ENCODE data around the gene RDH12.
"Not testable (repeated sequence)": the region's sequence is repeated elsewhere in the genome, so short reads cannot be mapped to it uniquely, and the experiment has no call there.

RDH12 gene

DNA sequence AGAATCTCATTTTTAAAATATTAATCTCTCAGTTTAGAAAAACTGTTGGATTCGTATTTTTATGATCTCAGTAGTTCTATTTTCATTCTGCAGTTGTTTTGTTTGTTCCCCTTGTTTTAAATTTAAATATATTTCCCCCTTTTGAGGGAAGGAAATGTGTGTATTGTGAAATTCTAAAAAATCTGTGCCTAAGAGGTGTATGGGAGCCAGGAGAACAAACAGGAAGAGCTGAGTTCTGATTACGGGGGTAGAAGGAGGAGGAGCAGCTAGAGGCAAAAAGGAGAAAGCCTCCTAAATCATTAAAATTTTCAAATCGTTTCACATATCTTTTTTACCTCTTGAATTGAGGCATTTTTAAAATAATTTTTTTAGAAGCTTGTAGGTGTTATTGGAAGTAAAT, 2.3 kb downstream of the RDH12 start:
- H3K4me3 ChIP-seq (ENCODE audit: low read depth, low read length), result no peak overlapping the region
- no peak for DNase-seq (ENCODE audit: low read depth)

DNA sequence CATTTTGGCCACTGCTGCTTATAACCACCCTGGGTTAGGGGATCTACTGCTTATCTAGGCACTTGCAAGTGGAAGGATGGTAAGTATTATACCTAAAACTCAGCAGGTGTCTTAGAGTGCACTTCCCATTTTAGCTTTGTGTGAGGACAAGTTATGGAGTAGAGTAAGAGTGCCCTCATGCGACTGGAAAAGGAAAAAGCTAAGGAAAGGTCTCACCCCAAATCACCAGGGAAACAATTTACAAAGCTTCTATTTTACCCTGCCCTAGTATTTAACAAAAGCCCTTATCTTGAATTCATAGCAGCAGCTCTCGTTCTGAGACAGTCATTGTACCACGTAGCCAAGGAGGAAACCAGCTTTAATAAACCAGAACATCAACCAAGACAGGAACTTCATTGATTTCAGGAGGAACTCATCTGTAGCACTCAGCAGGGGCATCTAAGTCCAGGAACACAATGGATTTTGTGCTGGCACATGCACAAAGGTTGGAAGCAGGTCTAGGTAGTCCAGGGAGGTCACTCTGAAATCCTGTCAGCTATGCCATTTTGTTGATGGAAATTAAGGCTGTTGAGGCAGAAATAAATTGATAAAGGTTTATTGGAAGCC, 2.9 kb downstream of the RDH12 start:
- no peak for DNase-seq (ENCODE audit: low read depth)

DNA sequence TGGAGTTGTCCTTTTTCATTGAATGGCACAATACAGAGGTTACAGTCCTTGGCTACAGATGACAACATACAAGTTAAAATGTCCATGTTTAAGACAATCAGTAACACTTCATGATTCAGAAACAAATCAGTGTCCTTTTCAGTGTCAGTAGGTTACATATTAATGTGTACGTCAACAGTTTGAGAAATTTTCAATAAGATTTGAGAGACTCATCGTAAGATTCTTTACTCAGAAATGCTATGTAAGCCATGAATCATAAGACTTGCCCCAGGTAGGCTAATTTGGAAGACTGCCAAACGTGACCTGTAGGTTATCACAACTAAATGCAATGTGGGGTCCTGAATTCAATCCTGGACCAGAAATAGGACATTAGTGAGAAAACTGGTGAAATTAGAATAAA, 3.5 kb downstream of the RDH12 start:
- no peak overlapping the region for H3K4me3 ChIP-seq (ENCODE audit: low read depth, low read length)
- DNase-seq (ENCODE audit: low read depth), result no peak

More for the DNA sequence above, 2.9 kb downstream of the RDH12 start:
- no peak overlapping the region for H3K4me3 ChIP-seq (ENCODE audit: low read depth, low read length)

DNA sequence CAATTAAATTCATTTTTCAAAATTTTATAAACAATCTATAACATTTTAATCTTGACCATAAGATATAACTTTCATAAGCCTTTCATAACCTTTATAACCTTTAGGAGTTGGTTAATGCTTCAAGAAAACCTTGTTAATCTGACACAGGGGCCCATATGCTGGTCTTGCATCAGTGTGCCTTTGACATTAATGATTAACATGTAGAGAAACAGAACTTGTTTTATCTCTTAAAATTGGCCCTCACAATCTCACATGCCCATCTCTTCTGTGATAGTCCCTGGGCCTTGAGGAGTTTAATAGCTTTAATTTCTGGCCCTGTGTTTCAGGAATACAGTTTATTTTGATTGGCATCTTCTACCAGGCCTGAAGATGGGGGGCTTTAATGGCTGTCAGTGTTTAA, 7.7 kb downstream of the RDH12 start:
- not testable (repeated sequence) for H3K4me3 ChIP-seq (ENCODE audit: low read depth, low read length); DNase-seq (ENCODE audit: low read depth)

DNA sequence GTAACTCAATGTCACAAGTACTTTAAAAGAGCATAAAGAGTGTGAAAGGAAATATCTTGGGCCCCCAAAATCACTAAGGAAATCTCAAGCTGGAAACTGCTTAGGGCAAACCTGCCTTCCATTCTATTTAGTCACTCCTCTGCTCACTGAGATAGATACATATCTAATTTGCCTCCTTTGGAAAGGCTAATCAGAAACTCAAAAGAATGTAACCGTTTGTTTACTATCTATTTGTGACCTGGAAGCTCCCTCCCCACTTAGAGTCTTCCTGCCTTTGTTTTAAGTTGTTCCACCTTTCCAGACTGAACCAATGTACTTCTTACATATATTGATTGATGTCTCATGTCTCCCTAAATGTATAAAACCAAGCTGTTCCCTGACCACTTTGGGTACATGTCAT, 8.1 kb downstream of the RDH12 start:
- not testable (repeated sequence) for H3K4me3 ChIP-seq (ENCODE audit: low read depth, low read length)

DNA sequence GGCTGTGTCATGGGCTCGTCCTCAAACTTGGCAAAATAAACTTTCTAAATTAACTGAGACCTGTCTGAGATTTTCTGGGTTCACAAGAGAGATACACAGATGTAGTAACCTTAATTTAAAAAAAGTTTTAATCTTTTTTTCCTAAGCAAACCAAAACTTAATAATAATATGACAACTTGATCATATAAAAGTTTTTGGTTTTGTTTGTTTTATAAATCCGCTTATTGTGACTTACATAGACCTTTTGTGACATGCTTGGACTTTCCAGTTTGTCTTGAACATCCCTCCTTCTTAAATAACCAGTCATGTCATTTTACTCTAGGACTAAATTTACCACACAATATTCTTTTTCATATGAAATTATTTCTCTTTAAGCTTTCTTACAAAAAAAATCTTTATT, 8.5 kb downstream of the RDH12 start:
- DNase-seq (ENCODE audit: low read depth), result no peak
- no peak overlapping the region for H3K4me3 ChIP-seq (ENCODE audit: low read depth, low read length)

More for the DNA sequence above, 8.1 kb downstream of the RDH12 start:
- DNase-seq (ENCODE audit: low read depth), result not testable (repeated sequence)

DNA sequence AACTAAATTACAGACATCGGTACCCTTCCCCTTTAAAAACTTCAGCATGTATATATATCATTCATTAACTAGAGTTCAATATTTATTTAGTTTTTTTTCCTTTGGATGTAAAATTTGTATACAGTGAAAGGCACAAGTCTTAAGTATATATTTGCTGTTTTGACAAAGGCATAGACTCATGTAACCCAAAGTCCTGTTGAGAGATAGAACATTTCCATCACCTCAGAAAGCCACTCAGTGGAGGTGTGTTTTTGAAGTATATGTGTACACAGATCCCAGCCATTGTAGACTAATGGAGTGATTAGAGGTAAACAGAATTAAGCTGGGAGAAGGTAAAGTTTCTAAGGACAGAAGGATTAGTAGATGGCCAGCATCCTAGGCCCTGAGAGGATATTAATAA, 15.4 kb downstream of the RDH12 start:
- no peak for DNase-seq (ENCODE audit: low read depth)
- no peak overlapping the region for H3K4me3 ChIP-seq (ENCODE audit: low read depth, low read length)

DNA sequence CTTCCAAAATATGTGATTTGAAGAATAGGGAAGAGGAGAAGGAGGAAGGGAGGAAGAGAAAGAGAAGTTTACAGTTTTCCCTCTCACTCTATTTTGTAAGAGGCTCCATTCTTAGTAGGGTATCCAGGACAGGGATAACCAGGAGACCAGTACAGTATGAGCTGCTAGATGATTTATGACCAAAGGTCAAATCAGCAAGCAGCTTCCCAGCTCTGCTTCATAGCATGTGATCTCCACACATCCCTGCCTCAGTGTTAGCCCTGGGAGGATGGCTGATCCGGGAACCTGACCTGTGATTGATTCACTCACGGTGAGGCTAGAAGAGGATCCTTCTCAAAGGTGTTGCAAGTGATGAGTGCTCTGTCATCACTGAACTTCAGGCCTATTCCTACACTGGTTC, 16.6 kb downstream of the RDH12 start:
- no peak for DNase-seq (ENCODE audit: low read depth)
- no peak overlapping the region for H3K4me3 ChIP-seq (ENCODE audit: low read depth, low read length)

DNA sequence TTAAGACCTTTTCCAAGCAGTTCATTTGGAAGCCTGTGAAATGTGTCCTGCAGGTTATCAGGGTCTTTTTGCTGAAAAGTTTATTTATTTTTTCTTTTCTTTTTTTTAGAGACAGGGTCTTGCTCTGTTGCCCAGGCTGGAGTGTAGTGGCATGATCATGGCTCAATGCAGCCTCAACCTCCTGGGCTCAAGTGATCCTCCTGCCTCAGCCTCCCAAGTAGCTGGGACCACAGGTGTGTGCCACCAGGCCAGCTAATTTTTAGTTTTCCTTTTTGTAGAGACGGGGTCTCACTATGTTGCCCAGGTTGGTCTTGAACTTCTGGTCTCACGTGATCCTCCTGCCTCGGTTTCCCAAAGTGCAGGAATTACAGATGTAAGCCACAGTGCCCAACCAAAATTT, 17.7 kb downstream of the RDH12 start:
- not testable (repeated sequence) for DNase-seq (ENCODE audit: low read depth); H3K4me3 ChIP-seq (ENCODE audit: low read depth, low read length)

DNA sequence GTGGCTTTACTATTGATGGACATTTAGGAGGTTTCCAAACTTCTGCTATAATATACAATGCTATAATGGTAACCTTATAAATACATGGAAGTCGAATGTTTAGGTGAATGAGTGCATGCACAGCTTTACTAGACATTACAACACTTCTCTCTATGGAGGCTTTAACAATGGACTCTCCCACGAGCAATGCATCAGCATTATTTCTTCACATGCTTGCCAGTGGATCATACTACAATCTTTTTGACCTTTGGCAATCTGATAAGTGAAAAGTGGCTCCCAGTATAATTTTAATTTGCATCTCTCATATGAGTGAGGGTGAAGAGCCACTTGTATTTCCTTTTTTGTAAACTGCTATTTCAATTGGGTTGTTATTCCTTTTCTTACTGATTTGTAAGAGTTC, 18.2 kb downstream of the RDH12 start:
- no peak overlapping the region for H3K4me3 ChIP-seq (ENCODE audit: low read depth, low read length)
- no peak for DNase-seq (ENCODE audit: low read depth)

DNA sequence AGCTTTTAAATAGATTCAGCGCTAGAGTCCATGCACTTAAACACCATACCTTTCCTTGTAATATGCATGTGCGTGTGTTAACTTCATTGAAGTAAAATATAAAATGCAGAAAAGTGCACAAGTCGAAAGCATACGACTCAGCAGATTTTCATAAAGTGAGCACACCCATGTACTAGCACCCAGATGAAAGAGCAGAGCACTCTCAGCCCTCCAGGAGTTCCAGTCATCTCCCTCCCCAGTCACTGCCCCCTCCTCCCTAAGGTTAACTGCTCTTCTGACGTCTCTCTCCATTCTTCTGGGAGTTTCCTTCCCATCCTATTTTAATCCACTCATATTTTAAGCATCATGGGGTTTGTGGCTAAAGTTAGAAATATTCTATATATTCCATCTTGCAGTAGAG, 20.2 kb downstream of the RDH12 start:
- H3K4me3 ChIP-seq (ENCODE audit: low read depth, low read length), result no peak overlapping the region

DNA sequence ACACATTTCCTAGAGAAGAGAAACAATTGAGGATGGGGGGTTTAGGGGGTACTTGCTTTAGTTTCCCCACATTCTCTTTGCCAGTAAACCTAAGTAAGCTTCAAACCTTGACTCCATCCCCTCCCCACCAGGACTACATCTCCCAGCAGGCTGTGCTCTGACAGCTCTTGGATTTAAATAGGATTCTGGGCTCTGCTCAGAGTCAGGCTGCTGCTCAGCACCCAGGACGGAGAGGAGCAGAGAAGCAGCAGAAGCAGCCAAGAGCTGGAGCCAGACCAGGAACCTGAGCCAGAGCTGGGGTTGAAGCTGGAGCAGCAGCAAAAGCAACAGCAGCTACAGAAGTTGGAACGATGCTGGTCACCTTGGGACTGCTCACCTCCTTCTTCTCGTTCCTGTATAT, 20.6 kb downstream of the RDH12 start:
- no peak for DNase-seq (ENCODE audit: low read depth)
- no peak overlapping the region for H3K4me3 ChIP-seq (ENCODE audit: low read depth, low read length)

More for the DNA sequence above, 20.2 kb downstream of the RDH12 start:
- no peak for DNase-seq (ENCODE audit: low read depth)

DNA sequence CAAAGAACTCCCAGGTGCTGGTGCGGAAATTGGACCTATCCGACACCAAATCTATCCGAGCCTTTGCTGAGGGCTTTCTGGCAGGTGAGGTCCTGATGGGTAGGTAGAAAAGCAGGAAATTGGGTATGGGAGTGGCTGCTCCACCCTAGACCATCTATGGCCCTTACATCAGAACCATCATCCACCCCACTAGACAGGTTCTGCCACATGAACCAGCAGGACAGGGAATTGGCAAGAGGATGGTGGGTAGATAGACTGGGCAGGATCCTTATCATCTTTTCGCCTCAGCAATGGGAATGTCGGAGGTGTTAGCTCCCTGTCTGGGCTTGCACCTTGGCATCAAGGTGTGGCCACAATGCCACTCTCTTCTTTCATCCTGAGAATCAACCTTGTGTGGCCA, 23.5 kb downstream of the RDH12 start:
- no peak overlapping the region for H3K4me3 ChIP-seq (ENCODE audit: low read depth, low read length)
- no peak for DNase-seq (ENCODE audit: low read depth)

DNA sequence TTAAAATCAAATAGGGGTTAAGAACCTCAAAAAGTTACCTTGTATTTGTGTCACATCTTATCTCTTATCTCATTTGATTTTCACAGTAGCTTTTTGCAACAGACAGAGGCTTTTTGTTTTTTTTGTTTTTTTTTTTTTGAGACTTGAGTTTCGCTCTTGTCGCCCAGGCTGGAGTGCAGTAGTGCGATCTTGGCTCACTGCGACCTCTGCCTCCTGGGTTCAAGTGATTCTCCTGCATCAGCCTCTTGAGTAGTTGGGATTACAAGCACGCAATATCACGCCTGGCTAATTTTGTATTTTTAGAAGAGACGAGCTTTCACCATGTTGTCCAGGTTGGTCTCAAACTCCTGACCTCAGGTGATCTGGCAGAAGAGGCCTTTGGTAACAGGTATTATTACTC, 25.7 kb downstream of the RDH12 start:
- no peak for DNase-seq (ENCODE audit: low read depth)
- H3K4me3 ChIP-seq (ENCODE audit: low read depth, low read length), result no peak overlapping the region

DNA sequence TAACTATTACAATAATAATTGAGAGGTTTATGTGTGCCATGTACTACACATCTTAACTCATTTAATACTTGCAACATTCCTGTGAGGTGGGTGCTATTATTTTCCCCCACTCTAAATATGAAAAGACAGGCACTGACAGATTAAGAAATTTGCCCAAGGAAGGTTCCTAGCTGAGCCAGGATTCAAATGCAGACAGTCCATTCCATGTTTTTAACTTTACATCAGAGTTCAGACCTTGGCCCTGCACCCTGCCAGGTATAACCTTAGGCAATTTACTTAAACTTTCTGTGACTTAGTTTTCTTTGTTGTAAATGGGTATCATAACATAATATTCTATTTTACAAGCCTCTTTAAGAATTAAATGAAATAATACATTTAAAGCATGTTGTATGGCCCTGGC, 26.6 kb downstream of the RDH12 start:
- no peak overlapping the region for H3K4me3 ChIP-seq (ENCODE audit: low read depth, low read length)
- DNase-seq (ENCODE audit: low read depth), result no peak

DNA sequence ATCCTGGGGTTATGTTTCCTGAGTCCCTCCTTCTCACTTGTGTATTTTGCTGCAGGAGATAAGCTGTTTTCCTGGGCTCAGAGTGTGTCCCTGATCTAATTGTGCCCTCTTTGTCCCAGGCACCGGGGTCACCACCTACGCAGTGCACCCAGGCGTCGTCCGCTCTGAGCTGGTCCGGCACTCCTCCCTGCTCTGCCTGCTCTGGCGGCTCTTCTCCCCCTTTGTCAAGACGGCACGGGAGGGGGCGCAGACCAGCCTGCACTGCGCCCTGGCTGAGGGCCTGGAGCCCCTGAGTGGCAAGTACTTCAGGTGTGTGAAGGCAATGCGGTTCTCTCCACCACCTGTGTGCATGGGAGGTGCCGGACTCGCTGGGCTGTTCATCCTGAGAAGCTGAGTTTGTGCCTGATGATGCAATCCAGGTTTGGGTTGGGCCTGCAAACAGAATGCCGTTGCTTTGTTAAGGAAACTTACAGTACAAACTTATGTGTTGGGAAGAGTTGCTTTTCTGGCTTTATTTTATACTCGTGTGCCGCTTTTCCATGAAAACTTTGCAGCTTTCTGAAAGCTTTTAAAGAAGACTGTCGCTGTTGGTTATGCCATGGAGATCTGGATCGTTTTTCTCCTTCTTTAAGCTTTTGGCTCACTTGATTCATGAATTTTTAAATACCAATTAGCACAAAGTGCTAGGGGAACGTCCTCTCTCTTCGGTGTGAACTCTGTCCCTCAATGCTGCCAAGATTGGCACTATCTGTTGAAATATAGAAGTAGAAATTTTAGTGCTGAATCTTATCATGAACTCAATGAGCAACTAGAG, 27.6 kb downstream of the RDH12 start:
- DNase-seq (ENCODE audit: low read depth), result no peak
- H3K4me3 ChIP-seq (ENCODE audit: low read depth, low read length), result no peak overlapping the region

DNA sequence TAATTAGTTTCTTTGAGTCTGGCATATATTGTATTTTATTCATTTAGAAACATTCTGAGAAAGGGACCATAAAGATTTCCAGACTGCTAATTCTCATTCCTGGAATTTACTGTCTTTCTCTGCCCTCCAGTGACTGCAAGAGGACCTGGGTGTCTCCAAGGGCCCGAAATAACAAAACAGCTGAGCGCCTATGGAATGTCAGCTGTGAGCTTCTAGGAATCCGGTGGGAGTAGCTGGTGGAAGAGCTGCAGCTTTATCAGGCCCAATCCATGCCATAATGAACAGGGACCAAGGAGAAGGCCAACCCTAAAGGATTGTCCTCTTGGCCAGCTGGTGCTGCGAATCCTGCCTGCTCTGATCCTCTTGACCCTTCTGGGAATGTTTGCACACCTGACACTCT, 31.9 kb downstream of the RDH12 start:
- H3K4me3 ChIP-seq (ENCODE audit: low read depth, low read length), result no peak overlapping the region
- DNase-seq (ENCODE audit: low read depth), result peak; percentile 8

DNA sequence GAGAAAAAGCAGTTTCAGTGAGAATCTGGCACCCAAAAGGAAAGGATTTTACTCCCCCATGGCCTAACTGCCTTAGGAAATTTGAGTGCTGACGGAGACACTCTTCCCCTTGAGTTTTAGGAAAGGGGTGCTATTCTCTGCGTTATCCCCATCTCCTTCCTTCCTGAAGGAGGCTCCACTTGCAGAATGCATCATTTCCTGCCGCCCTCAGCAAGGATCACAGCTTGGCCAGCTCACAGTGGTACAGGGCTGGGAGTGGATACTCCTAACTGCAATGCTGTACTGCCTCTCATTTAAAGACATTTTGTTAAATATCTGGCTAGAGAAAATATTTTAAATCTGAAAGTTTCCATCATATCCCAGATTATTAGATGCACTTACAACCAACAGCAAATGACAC, 33.0 kb downstream of the RDH12 start:
- H3K4me3 ChIP-seq (ENCODE audit: low read depth, low read length), result no peak overlapping the region
- DNase-seq (ENCODE audit: low read depth), result no peak

DNA sequence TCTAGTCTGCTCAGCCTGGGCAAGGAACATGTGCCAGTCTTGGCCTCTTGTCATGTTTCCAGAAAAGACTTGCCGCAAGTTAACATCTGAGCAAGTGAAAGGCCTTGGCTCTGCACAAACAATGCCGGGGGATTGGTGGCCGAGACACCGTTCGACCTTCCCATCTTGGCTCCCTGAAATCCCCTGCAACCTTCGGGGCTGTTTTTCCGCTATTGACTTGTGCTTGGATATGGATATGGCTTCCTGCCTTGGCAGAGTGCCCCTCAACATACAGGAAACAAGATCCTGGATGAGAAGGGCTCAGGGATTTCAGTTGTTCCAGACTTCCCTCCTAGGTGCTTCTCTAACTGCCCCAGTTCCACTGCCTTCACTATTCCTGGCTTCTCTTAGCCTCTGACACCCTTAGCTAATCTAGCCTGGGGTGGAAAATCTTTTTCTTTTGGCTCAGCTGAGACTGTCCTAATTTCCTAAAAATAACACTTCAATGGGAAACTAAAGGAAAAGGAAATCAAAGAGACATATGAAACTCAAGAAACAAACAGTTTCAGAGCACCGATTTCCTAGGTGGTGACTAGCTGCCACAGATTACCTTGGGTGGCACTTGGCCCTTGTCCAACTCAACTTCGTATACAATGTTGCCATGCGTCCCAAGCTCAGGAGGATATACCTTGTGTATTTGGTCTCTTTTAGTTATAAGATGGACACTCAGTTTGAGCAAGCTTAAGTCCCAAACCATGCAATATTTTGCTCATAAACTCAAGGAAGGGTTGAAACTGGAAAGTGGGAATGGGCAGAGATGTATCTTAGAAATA, 33.9 kb downstream of the RDH12 start:
- no peak overlapping the region for H3K4me3 ChIP-seq (ENCODE audit: low read depth, low read length)
- no peak for DNase-seq (ENCODE audit: low read depth)

DNA sequence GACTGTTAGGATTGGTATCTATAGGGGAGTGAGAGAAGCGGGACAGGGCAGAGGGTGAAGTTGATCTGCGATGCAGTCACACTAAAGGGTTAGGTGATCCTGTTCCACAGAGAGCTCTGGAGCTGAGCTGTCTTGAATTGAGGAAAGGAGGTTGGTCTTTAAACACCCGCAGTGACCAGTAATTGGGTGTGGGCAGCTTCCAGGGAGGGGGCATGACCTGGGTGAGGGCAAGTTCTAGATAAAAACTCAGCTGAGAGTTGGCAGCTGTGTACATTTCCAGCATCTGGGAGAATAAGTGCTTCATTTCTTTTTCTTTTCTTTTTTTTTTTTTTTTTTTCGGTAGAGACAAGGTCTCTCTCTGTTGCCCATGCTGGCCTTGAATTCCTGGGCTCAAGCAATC, 35.1 kb downstream of the RDH12 start:
- H3K4me3 ChIP-seq (ENCODE audit: low read depth, low read length), result no peak overlapping the region
- DNase-seq (ENCODE audit: low read depth), result no peak
